ENCODE measurements around the gene CCDC185.

CCDC185 gene

DNA sequence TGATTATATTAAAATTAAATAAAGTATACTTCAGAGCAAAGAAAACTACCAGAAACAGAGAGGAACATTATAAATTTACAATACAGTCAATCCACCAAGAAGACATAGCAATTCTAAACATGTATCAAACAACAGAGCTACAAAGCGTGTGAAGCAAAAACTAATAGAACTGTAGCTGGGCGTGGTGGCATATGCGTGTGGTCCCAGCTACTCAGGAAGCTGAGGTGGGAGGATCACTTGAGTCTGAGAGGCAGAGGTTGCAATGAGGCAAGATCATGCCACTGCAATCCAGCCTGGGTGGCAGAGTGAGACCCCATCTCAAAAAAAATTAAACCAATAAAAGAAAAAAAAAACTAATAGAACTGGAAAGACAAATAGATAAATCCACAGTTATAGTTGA lies 12.3 kb downstream of the CCDC185 start:
- TF ChIP-seq, protein P1, sequence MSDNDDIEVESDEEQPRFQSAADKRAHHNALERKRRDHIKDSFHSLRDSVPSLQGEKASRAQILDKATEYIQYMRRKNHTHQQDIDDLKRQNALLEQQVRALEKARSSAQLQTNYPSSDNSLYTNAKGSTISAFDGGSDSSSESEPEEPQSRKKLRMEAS (IDR thresholded peaks at IDR 0.05): no peak
- no peak for TF ChIP-seq FOXM1 (IDR thresholded peaks at IDR 0.05; ENCODE audit: borderline replicate concordance, low read depth)
- TF ChIP-seq RAD21 (IDR thresholded peaks at IDR 0.05; ENCODE audit: low read depth): no peak
- TF ChIP-seq CEBPB (IDR thresholded peaks at IDR 0.05): no peak
- TF ChIP-seq TAF1 (IDR thresholded peaks at IDR 0.05; ENCODE audit: low read depth): no peak
- no peak for TF ChIP-seq EGR1 (IDR thresholded peaks at IDR 0.05)
- no peak for TF ChIP-seq TEAD4 (IDR thresholded peaks at IDR 0.05)
- no peak for TF ChIP-seq EP300 (IDR thresholded peaks at IDR 0.05; ENCODE audit: borderline replicate concordance)
- TF ChIP-seq ZBTB7A (IDR thresholded peaks at IDR 0.05; ENCODE audit: low read depth): no peak
- TF ChIP-seq, protein P2, sequence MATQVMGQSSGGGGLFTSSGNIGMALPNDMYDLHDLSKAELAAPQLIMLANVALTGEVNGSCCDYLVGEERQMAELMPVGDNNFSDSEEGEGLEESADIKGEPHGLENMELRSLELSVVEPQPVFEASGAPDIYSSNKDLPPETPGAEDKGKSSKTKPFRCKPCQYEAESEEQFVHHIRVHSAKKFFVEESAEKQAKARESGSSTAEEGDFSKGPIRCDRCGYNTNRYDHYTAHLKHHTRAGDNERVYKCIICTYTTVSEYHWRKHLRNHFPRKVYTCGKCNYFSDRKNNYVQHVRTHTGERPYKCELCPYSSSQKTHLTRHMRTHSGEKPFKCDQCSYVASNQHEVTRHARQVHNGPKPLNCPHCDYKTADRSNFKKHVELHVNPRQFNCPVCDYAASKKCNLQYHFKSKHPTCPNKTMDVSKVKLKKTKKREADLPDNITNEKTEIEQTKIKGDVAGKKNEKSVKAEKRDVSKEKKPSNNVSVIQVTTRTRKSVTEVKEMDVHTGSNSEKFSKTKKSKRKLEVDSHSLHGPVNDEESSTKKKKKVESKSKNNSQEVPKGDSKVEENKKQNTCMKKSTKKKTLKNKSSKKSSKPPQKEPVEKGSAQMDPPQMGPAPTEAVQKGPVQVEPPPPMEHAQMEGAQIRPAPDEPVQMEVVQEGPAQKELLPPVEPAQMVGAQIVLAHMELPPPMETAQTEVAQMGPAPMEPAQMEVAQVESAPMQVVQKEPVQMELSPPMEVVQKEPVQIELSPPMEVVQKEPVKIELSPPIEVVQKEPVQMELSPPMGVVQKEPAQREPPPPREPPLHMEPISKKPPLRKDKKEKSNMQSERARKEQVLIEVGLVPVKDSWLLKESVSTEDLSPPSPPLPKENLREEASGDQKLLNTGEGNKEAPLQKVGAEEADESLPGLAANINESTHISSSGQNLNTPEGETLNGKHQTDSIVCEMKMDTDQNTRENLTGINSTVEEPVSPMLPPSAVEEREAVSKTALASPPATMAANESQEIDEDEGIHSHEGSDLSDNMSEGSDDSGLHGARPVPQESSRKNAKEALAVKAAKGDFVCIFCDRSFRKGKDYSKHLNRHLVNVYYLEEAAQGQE (IDR thresholded peaks at IDR 0.05; ENCODE audit: low read depth): no peak
- no peak for TF ChIP-seq NFIC (IDR thresholded peaks at IDR 0.05)
- TF ChIP-seq YY1 (IDR thresholded peaks at IDR 0.05; ENCODE audit: low read depth): no peak
- no peak for TF ChIP-seq TCF12 (IDR thresholded peaks at IDR 0.05; ENCODE audit: low read depth)
- no peak for TF ChIP-seq CREB1 (IDR thresholded peaks at IDR 0.05; ENCODE audit: low read depth)

DNA sequence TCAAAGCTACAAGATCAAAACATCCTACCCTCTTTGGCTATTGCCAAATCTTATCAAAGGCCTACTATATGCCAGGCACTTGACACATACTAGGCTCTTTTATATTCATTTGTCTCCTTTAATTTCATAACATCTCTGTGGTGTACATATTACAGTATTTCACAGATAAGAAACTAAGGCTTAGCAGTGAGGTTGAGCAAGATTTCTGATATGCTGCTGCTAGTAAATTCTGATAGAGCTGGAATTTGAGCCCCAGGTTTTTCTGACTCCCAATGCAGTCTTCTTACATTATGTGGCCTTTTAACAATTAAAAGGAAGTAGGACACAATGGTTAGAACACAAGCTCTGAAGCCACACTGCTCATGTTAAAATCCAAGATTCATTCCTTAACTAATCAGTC lies 16.8 kb downstream of the CCDC185 start:
- TF ChIP-seq CEBPB (IDR thresholded peaks at IDR 0.05) (no peak), TAF1 (IDR thresholded peaks at IDR 0.05; ENCODE audit: low read depth) (no peak), RAD21 (IDR thresholded peaks at IDR 0.05; ENCODE audit: low read depth) (no peak)
- TF ChIP-seq, protein P2 (IDR thresholded peaks at IDR 0.05; ENCODE audit: low read depth): no peak

DNA sequence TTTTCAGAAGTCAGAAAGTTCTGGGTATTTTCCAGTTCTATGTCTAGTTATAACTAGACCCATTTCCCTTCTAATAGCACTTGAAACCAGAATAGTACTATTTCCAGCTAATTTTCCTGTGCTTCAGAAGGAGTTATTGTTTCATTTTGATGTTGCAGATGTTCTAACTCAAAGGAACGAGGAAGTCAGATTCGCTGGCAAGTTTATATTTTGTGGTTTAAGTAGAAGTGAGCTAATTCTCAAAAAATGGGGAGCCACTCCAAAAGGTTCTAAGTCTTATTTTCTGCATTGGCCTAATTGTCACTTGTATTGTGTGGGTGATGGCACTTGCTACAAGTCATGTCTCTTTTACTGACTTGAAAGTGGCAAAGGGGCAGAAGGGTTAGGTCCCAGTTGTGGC lies 18.1 kb downstream of the CCDC185 start:
- TF ChIP-seq, protein P3, sequence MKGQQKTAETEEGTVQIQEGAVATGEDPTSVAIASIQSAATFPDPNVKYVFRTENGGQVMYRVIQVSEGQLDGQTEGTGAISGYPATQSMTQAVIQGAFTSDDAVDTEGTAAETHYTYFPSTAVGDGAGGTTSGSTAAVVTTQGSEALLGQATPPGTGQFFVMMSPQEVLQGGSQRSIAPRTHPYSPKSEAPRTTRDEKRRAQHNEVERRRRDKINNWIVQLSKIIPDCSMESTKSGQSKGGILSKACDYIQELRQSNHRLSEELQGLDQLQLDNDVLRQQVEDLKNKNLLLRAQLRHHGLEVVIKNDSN (IDR thresholded peaks at IDR 0.05): no peak
- no peak for TF ChIP-seq TCF12 (IDR thresholded peaks at IDR 0.05; ENCODE audit: low read depth)
- no peak for TF ChIP-seq ZBTB7A (IDR thresholded peaks at IDR 0.05; ENCODE audit: low read depth)
- TF ChIP-seq EP300 (IDR thresholded peaks at IDR 0.05; ENCODE audit: borderline replicate concordance): no peak

DNA sequence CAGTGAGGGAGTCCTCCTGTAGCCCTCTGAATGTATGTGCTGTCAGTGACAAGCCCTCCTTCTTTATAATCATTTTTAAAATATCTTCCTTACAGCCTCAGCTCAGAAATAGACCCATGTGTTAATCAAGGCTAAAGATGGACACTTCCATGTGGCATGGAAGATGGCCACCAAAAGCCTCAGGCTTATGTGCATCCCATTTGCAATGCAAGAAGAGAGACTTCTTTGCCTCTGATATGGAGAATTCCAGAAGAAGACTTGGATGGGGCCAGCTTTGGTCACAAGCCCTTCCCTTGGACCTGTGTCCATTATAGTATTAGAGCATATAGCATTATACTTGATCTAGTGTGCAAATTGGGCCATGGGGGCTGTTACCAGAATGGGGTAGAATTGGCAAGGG lies 18.5 kb downstream of the CCDC185 start:
- TF ChIP-seq YY1 (IDR thresholded peaks at IDR 0.05; ENCODE audit: low read depth): no peak
- no peak for TF ChIP-seq CREB1 (IDR thresholded peaks at IDR 0.05; ENCODE audit: low read depth)
- TF ChIP-seq EP300 (IDR thresholded peaks at IDR 0.05; ENCODE audit: borderline replicate concordance): no peak
- TF ChIP-seq, protein P3 (IDR thresholded peaks at IDR 0.05): no peak
- no peak for TF ChIP-seq NFIC (IDR thresholded peaks at IDR 0.05)
- TF ChIP-seq, protein P2 (IDR thresholded peaks at IDR 0.05; ENCODE audit: low read depth): no peak
- no peak for TF ChIP-seq RAD21 (IDR thresholded peaks at IDR 0.05; ENCODE audit: low read depth)
- TF ChIP-seq, protein P1 (IDR thresholded peaks at IDR 0.05): no peak
- no peak for TF ChIP-seq ZBTB7A (IDR thresholded peaks at IDR 0.05; ENCODE audit: low read depth)

DNA sequence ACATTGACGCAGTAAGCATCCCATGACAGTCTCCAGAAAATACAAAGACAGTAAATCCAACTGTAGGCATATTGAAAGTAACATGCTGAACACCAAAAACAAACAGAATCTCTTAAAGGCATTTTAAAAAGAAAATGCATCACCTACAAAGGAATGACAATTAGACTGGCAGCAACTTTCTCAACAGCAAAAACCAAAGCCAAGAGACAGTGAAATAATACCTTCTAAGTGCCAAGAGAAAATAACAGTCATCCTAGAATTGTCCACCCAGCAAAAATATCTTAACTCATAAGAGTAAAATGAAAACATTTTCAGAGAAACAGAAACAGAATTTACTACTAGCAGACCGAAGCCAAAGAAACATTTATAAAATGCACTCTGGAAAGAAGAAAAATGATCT lies 20.0 kb downstream of the CCDC185 start:
- TF ChIP-seq NFIC (IDR thresholded peaks at IDR 0.05): no peak
- TF ChIP-seq, protein P2 (IDR thresholded peaks at IDR 0.05; ENCODE audit: low read depth): no peak
- TF ChIP-seq ZBTB7A (IDR thresholded peaks at IDR 0.05; ENCODE audit: low read depth): no peak
- TF ChIP-seq CREB1 (IDR thresholded peaks at IDR 0.05; ENCODE audit: low read depth): no peak
- no peak for TF ChIP-seq EGR1 (IDR thresholded peaks at IDR 0.05)
- TF ChIP-seq TAF1 (IDR thresholded peaks at IDR 0.05; ENCODE audit: low read depth): no peak
- no peak for TF ChIP-seq TCF12 (IDR thresholded peaks at IDR 0.05; ENCODE audit: low read depth)
- TF ChIP-seq RAD21 (IDR thresholded peaks at IDR 0.05; ENCODE audit: low read depth): no peak
- TF ChIP-seq FOXM1 (IDR thresholded peaks at IDR 0.05; ENCODE audit: borderline replicate concordance, low read depth): no peak
- TF ChIP-seq, protein P3 (IDR thresholded peaks at IDR 0.05): no peak
- TF ChIP-seq TEAD4 (IDR thresholded peaks at IDR 0.05): no peak
- no peak for TF ChIP-seq YY1 (IDR thresholded peaks at IDR 0.05; ENCODE audit: low read depth)
- TF ChIP-seq CEBPB (IDR thresholded peaks at IDR 0.05): no peak
- TF ChIP-seq, protein P1 (IDR thresholded peaks at IDR 0.05): no peak
- no peak for TF ChIP-seq EP300 (IDR thresholded peaks at IDR 0.05; ENCODE audit: borderline replicate concordance)
